ENCODE data around the gene RAD51B. TPM values are rescaled to one million over a fixed set of nuclear protein-coding genes. Genes with fewer than 3 reads are reported as not detected.
A peak's percentile ranks its signal among the peaks of the same experiment; 100 is the strongest.

The RAD51B gene
- total RNA-seq, 1 experiment from 2014 or later = 20.0 TPM

GRCh38 chr14:68407285-68407684 is 587.7 kb downstream of the RAD51B start:
- ChIA-PET CTCF (no interaction called here), RAD21 (ENCODE audit: low non-redundant PET in 1 of 2, low total read pairs in 2 of 2, uncharacterized antibody in 2 of 2, unreplicated experiment in 2 of 2) (no interaction called here), POLR2A (no interaction called here)
- ATAC-seq (no peak), DNase-seq (ENCODE audit: low read depth, low spot score) (no peak)
- H3K27ac ChIP-seq (ENCODE audit: low read depth, low read length) = peak overlapping the region; percentile 13; the same call in 1 of the 2 replicates
- H3K9me3 ChIP-seq (ENCODE audit: control insufficient read depth in 1 of 2, insufficient read depth in 1 of 2, low read depth in 1 of 2, low read length in 2 of 2) = no peaks in the 10 kb centered on the region
- H2AFZ ChIP-seq (ENCODE audit: low read depth, low read length, poor library complexity, severe bottlenecking) = no peak overlapping the region
- no peak overlapping the region for H3K9ac ChIP-seq (ENCODE audit: low read length)
- H3K79me2 ChIP-seq (ENCODE audit: insufficient read depth, low read length) = no peaks in the 10 kb centered on the region
- no peaks in the 10 kb centered on the region for H3K36me3 ChIP-seq (ENCODE audit: control insufficient read depth in 1 of 2, insufficient read depth in 2 of 2, low read length in 2 of 2)
- no peak overlapping the region for H3K4me2 ChIP-seq (ENCODE audit: low read length)
- no peaks in the 10 kb centered on the region for H3K9me2 ChIP-seq (ENCODE audit: insufficient read depth)
- TF ChIP-seq SP1 (IDR thresholded peaks at IDR 0.05; ENCODE audit: low read depth) (no peak), EZH2phosphoT487 (IDR thresholded peaks at IDR 0.05; ENCODE audit: borderline replicate concordance) (no peak), ELF1 (IDR thresholded peaks at IDR 0.05; ENCODE audit: borderline replicate concordance, low read depth) (no peak), JUND (IDR thresholded peaks at IDR 0.05) (no peak)
- TF ChIP-seq, protein P1, sequence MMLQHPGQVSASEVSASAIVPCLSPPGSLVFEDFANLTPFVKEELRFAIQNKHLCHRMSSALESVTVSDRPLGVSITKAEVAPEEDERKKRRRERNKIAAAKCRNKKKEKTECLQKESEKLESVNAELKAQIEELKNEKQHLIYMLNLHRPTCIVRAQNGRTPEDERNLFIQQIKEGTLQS (IDR thresholded peaks at IDR 0.05) = no peak
- no peak overlapping the region for H3K4me3 ChIP-seq (replicated peaks in 1 of 2; ENCODE audit: low read depth in 1 of 2, low read length in 2 of 2)
- peaks cover 45 to 71% of the 10 kb centered on the region in 2 experiments for H3K4me1 ChIP-seq (ENCODE audit: control insufficient read depth in 1 of 2, insufficient read depth in 2 of 2, low read length in 2 of 2)
- no peaks in the 10 kb centered on the region for H3K27me3 ChIP-seq (ENCODE audit: insufficient read depth, low read length)
- no peaks in the 10 kb centered on the region for H4K20me1 ChIP-seq (ENCODE audit: insufficient read depth)
- no TSS peak for BruUV-seq (replicated peaks)
- intact Hi-C loops (cut with micrococcal nuclease) = no loop called here

- TF ChIP-seq MAX (IDR thresholded peaks at IDR 0.05) (no peak), ELF1 (IDR thresholded peaks at IDR 0.05; ENCODE audit: borderline replicate concordance, low read depth) (no peak), SIN3A (IDR thresholded peaks at IDR 0.05; ENCODE audit: low read depth) (no peak), POLR2A (IDR thresholded peaks at IDR 0.05; ENCODE audit: borderline replicate concordance, extremely low read depth, insufficient read depth, insufficient read length) (no peak), RAD21 (IDR thresholded peaks at IDR 0.05; ENCODE audit: low read depth) (no peak), SRF (IDR thresholded peaks at IDR 0.05; ENCODE audit: low read depth) (no peak), YY1 (IDR thresholded peaks at IDR 0.05; ENCODE audit: extremely low read depth, insufficient replicate concordance, low read depth, low read length) (no peak), ZNF274 (IDR thresholded peaks at IDR 0.05; ENCODE audit: low read depth, low read length) (no peak), JUND (IDR thresholded peaks at IDR 0.05) (no peak), SP1 (IDR thresholded peaks at IDR 0.05; ENCODE audit: low read depth) (no peak), CEBPB (IDR thresholded peaks at IDR 0.05; ENCODE audit: low read depth) (no peak), EZH2phosphoT487 (IDR thresholded peaks at IDR 0.05; ENCODE audit: borderline replicate concordance) (no peak)
- TF ChIP-seq, protein P2, sequence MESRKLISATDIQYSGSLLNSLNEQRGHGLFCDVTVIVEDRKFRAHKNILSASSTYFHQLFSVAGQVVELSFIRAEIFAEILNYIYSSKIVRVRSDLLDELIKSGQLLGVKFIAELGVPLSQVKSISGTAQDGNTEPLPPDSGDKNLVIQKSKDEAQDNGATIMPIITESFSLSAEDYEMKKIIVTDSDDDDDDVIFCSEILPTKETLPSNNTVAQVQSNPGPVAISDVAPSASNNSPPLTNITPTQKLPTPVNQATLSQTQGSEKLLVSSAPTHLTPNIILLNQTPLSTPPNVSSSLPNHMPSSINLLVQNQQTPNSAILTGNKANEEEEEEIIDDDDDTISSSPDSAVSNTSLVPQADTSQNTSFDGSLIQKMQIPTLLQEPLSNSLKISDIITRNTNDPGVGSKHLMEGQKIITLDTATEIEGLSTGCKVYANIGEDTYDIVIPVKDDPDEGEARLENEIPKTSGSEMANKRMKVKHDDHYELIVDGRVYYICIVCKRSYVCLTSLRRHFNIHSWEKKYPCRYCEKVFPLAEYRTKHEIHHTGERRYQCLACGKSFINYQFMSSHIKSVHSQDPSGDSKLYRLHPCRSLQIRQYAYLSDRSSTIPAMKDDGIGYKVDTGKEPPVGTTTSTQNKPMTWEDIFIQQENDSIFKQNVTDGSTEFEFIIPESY (IDR thresholded peaks at IDR 0.05; ENCODE audit: extremely low read depth, insufficient replicate concordance, low read length) = no peak
- no peak overlapping the region for H2AFZ ChIP-seq (ENCODE audit: low read depth, low read length, poor library complexity, severe bottlenecking)
- POLR2A ChIA-PET = no interaction called here
Observed at GRCh38 chr14:68407825-68408224, 588.2 kb downstream of the RAD51B start.

More at GRCh38 chr14:68407825-68408224, 588.2 kb downstream of the RAD51B start:
- ATAC-seq = no peak
- DNase-seq (ENCODE audit: low read depth, low spot score) = no peak
- no peak overlapping the region for H3K4me3 ChIP-seq (replicated peaks in 1 of 2; ENCODE audit: low read depth in 1 of 2, low read length in 2 of 2)
- no peaks in the 10 kb centered on the region for H3K9me2 ChIP-seq (ENCODE audit: insufficient read depth)
- no peaks in the 10 kb centered on the region for H3K9me3 ChIP-seq (ENCODE audit: control insufficient read depth in 1 of 2, insufficient read depth in 1 of 2, low read depth in 1 of 2, low read length in 2 of 2)
- H3K36me3 ChIP-seq (ENCODE audit: control insufficient read depth in 1 of 2, insufficient read depth in 2 of 2, low read length in 2 of 2) = no peaks in the 10 kb centered on the region
- H3K27ac ChIP-seq (ENCODE audit: low read depth, low read length) = peak overlapping the region; percentile 13; the same call in 1 of the 2 replicates
- no peaks in the 10 kb centered on the region for H3K27me3 ChIP-seq (ENCODE audit: insufficient read depth, low read length)
- BruUV-seq (replicated peaks) = no TSS peak
- H3K4me2 ChIP-seq (ENCODE audit: low read length) = no peak overlapping the region
- H3K9ac ChIP-seq (ENCODE audit: low read length) = no peak overlapping the region
- CTCF ChIA-PET = no interaction called here
- H3K79me2 ChIP-seq (ENCODE audit: insufficient read depth, low read length) = no peaks in the 10 kb centered on the region
- RAD21 ChIA-PET (ENCODE audit: low non-redundant PET in 1 of 2, low total read pairs in 2 of 2, uncharacterized antibody in 2 of 2, unreplicated experiment in 2 of 2) = no interaction called here
- H3K4me1 ChIP-seq (ENCODE audit: control insufficient read depth in 1 of 2, insufficient read depth in 2 of 2, low read length in 2 of 2) = peaks cover 50 to 72% of the 10 kb centered on the region in 2 experiments
- intact Hi-C loops (cut with micrococcal nuclease) = no loop called here
- H4K20me1 ChIP-seq (ENCODE audit: insufficient read depth) = no peaks in the 10 kb centered on the region

Measured in HCT116 (cell line).